GM20000 (cell line): ENCODE results near the gene ACTA2.

Experiments
- DNase-seq: peaks from one replicate; pipeline ENCODE4 v3.0.0; 2012; ENCODE audit warnings: low spot score
- CTCF ChIP-seq: IDR thresholded peaks from 2 replicates; pipeline ENCODE4 v1.5.1; 2012; ENCODE audit warnings: mild to moderate bottlenecking, control low read depth; ENCODE audit errors: extremely low read depth, missing control alignments

The ACTA2 gene

GRCh38 chr10:88922041-88922440 is 30.5 kb downstream of the ACTA2 start:
- DNase-seq = no peak
- TF ChIP-seq CTCF = no peak

GRCh38 chr10:88920986-88921593 is 31.5 kb downstream of the ACTA2 start:
- DNase-seq = no peak
- no peak for TF ChIP-seq CTCF

GRCh38 chr10:88920198-88920597 is 32.4 kb downstream of the ACTA2 start:
- DNase-seq = no peak
- TF ChIP-seq CTCF = no peak

- no peak for DNase-seq
- no peak for TF ChIP-seq CTCF
Observed at GRCh38 chr10:88919041-88919440, 33.5 kb downstream of the ACTA2 start.

GRCh38 chr10:88918191-88918905 is 34.2 kb downstream of the ACTA2 start:
- DNase-seq = no peak
- TF ChIP-seq CTCF = no peak

- DNase-seq = no peak
- no peak for TF ChIP-seq CTCF
Observed at GRCh38 chr10:88916986-88917385, 35.6 kb downstream of the ACTA2 start.

- TF ChIP-seq CTCF = no peak
- DNase-seq = no peak
Observed at GRCh38 chr10:88916231-88916630, 36.3 kb downstream of the ACTA2 start.
